Measurements from ENCODE around the gene CD82.
"Not testable (repeated sequence)": the region's sequence is repeated elsewhere in the genome, so short reads cannot be mapped to it uniquely, and the experiment has no call there.

CD82 gene

DNA sequence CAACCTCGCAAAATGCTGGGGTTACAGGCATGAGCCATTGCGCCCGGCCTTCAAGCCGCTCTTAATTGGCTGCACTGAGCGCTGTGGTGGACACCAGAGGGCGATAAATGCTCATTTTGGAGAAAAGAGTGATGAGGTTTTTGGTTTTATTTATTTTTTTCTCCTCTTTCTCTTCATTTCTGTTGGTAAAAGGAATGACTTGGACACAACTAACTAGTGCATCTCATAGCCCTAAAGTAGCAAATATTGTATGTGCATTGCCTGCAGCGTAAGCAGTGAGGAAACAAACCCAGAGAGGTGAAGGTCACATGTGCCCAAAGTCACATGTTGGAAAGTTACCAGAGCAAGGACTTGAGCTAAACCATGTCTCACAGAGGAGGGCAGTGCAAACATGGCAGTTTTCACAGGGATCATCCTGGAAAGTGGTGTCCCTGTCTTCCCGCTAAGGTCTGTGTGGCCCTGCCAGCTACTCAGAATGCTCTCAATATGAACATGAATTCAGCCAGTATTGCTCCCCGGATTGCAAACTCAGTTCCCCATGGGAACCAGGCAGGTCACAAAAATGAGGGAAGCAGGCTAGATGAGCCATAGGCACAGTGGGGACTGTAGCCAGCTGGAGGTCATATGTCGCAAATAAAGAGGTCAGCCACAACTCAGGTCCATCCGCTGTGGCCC lies 8.6 kb upstream of the CD82 start:
- TF ChIP-seq PAX5 (IDR thresholded peaks at IDR 0.05; ENCODE audit: insufficient read depth, low read length, severe bottlenecking) (no peak), POLR2AphosphoS5 (IDR thresholded peaks at IDR 0.05; ENCODE audit: low read depth, low read length) (no peak), SPI1 (IDR thresholded peaks at IDR 0.05; ENCODE audit: low read depth, low read length) (no peak), POU2F2 (IDR thresholded peaks at IDR 0.05; ENCODE audit: low read depth, low read length) (no peak), POLR2A (IDR thresholded peaks at IDR 0.05; ENCODE audit: low read depth, low read length) (no peak), TAF1 (IDR thresholded peaks at IDR 0.05; ENCODE audit: low read depth, low read length) (no peak)
- FAIRE-seq (peak; percentile 93), DNase-seq (ENCODE audit: insufficient read length, low spot score) (no peak)

- TF ChIP-seq TAF1 (IDR thresholded peaks at IDR 0.05; ENCODE audit: low read depth, low read length): no peak
- no peak for TF ChIP-seq PAX5 (IDR thresholded peaks at IDR 0.05; ENCODE audit: insufficient read depth, low read length, severe bottlenecking)
- no peak for TF ChIP-seq POLR2AphosphoS5 (IDR thresholded peaks at IDR 0.05; ENCODE audit: low read depth, low read length)
- peak; percentile 38; the same call in 1 of the 2 replicates for TF ChIP-seq SPI1 (IDR thresholded peaks at IDR 0.05; ENCODE audit: low read depth, low read length)
- TF ChIP-seq POLR2A (IDR thresholded peaks at IDR 0.05; ENCODE audit: low read depth, low read length): no peak
- TF ChIP-seq POU2F2 (IDR thresholded peaks at IDR 0.05; ENCODE audit: low read depth, low read length): no peak
- DNase-seq (ENCODE audit: insufficient read length, low spot score) (no peak), FAIRE-seq (no peak)
Observed at GRCh38 chr11:44557464-44557863, 8.0 kb upstream of the CD82 start.

DNA sequence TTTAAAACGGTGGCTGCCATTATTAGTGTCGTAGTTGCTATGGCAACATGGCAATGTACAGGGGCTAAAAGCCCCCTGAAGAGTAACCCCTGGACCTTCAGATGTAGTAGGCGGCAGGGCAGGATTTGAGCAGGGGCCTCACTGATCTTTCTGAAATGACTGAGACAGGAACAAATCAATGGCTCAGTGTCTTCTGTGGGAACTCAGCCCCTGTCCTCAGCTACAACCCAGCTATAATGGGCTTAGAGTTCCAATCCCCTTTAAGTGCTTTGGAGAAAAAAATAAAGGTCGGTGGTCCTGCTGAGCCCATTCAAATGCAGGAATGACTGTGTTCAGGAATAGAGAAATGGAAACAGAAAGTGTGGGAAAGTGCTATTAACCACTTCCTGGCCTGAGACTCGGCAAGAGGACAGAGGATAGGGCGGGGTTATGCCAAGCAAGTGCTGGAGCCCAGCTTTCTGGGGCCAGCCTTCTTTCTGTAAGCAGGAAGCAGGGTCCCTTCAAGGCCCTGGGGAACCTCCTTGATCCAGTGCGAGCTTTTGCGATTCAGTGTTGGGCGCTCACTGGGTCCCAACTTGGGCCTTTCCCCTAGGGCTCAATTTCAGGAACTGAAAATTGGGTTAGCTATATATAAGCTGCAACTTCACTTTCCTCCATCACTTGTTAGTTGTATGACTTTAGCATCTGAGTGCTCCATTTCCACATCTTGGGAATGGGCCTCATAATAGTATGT lies 6.1 kb upstream of the CD82 start:
- TF ChIP-seq SPI1 (IDR thresholded peaks at IDR 0.05; ENCODE audit: low read depth, low read length) (peak; percentile 98), PAX5 (IDR thresholded peaks at IDR 0.05; ENCODE audit: insufficient read depth, low read length, severe bottlenecking) (no peak)
- FAIRE-seq (peak; percentile 95), DNase-seq (ENCODE audit: insufficient read length, low spot score) (no peak)

GRCh38 chr11:44559940-44560300 lies 5.5 kb upstream of the CD82 start:
- FAIRE-seq: not testable (repeated sequence)

DNA sequence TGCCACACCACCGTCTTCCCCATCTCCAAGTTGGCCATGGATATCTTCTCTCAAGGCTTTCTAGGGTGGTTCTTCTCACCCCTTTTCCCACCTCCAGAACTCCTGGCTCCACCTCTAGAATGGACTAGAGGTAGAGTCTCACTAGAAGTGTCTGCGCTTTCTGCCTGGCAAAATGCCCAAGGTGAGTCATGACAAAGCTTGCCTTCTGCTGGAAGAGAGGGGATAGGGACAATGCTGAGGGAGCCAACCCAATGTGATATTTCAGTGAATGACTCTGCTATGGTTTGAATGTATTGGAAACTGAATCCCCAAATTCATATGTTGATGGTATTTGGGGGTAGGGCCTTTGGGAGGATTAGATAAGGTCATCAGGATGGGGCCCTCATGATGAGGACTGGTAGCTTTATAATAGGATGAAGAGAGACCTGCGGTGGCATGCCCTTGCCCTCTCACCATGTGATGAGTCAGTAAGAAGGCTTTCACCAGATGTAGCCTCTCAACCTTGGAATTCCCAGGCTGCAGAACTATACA lies 4.1 kb upstream of the CD82 start:
- FAIRE-seq: no peak

More at GRCh38 chr11:44559940-44560300, 5.5 kb upstream of the CD82 start:
- DNase-seq (ENCODE audit: insufficient read length, low spot score): not testable (repeated sequence)

DNA sequence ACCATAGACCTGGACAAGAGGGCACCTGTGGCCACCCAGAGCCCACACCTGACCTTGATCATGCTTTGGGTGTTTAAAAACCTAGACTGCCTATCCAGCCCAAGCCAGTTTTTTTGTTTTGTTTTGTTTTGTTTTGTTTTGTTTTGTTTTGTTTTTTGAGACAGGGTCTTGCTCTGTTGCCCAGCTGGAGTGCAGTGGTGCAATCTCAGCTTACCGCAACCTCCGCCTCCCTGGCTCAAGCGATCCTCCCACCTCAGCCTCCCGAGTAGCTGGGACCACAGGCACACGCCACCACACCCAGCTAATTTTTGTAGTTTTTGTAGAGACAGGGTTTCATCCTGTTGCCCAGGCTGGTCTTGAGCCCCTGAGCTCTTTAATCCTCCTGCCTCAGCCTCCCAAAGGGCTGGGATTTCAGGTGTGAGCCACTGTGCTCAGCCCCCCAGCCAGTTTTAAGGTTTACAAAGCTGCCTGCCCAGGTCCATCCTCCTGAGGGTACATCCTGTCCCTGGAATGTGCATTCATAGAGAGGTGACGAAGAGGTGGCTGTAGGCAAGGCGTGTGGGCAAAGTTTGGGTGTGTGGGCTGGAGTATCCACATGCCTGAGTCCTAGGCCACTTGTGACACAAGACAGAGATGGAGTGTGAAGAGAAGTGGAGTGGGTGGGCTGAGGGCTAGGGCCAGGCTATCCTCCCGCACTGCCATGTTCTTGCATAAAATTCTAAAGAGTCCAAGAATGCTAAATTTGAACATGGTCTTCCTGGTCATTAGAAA lies 3.3 kb upstream of the CD82 start:
- TF ChIP-seq POLR2A (IDR thresholded peaks at IDR 0.05; ENCODE audit: low read depth, low read length) (no peak), POLR2AphosphoS5 (IDR thresholded peaks at IDR 0.05; ENCODE audit: low read depth, low read length) (no peak), POU2F2 (IDR thresholded peaks at IDR 0.05; ENCODE audit: low read depth, low read length) (no peak), TAF1 (IDR thresholded peaks at IDR 0.05; ENCODE audit: low read depth, low read length) (no peak), SPI1 (IDR thresholded peaks at IDR 0.05; ENCODE audit: low read depth, low read length) (no peak), PAX5 (IDR thresholded peaks at IDR 0.05; ENCODE audit: insufficient read depth, low read length, severe bottlenecking) (no peak)
- no peak for DNase-seq (ENCODE audit: insufficient read length, low spot score)
- FAIRE-seq: no peak

More for the DNA sequence above, 4.1 kb upstream of the CD82 start:
- TF ChIP-seq POLR2AphosphoS5 (IDR thresholded peaks at IDR 0.05; ENCODE audit: low read depth, low read length) (no peak), PAX5 (IDR thresholded peaks at IDR 0.05; ENCODE audit: insufficient read depth, low read length, severe bottlenecking) (no peak), SPI1 (IDR thresholded peaks at IDR 0.05; ENCODE audit: low read depth, low read length) (no peak), POLR2A (IDR thresholded peaks at IDR 0.05; ENCODE audit: low read depth, low read length) (no peak), TAF1 (IDR thresholded peaks at IDR 0.05; ENCODE audit: low read depth, low read length) (no peak), POU2F2 (IDR thresholded peaks at IDR 0.05; ENCODE audit: low read depth, low read length) (no peak)
- DNase-seq (ENCODE audit: insufficient read length, low spot score): no peak

GRCh38 chr11:44562845-44563460 lies 2.5 kb upstream of the CD82 start:
- DNase-seq (ENCODE audit: insufficient read length, low spot score) (no peak), FAIRE-seq (no peak)
- TF ChIP-seq POLR2AphosphoS5 (IDR thresholded peaks at IDR 0.05; ENCODE audit: low read depth, low read length): no peak
- no peak for TF ChIP-seq PAX5 (IDR thresholded peaks at IDR 0.05; ENCODE audit: insufficient read depth, low read length, severe bottlenecking)
- TF ChIP-seq POLR2A (IDR thresholded peaks at IDR 0.05; ENCODE audit: low read depth, low read length): no peak
- TF ChIP-seq TAF1 (IDR thresholded peaks at IDR 0.05; ENCODE audit: low read depth, low read length): no peak
- no peak for TF ChIP-seq SPI1 (IDR thresholded peaks at IDR 0.05; ENCODE audit: low read depth, low read length)
- no peak for TF ChIP-seq POU2F2 (IDR thresholded peaks at IDR 0.05; ENCODE audit: low read depth, low read length)

GRCh38 chr11:44563711-44564110 lies 1.8 kb upstream of the CD82 start:
- no peak for FAIRE-seq
- TF ChIP-seq SPI1 (IDR thresholded peaks at IDR 0.05; ENCODE audit: low read depth, low read length) (no peak), POU2F2 (IDR thresholded peaks at IDR 0.05; ENCODE audit: low read depth, low read length) (no peak), PAX5 (IDR thresholded peaks at IDR 0.05; ENCODE audit: insufficient read depth, low read length, severe bottlenecking) (no peak), POLR2A (IDR thresholded peaks at IDR 0.05; ENCODE audit: low read depth, low read length) (no peak), TAF1 (IDR thresholded peaks at IDR 0.05; ENCODE audit: low read depth, low read length) (no peak), POLR2AphosphoS5 (IDR thresholded peaks at IDR 0.05; ENCODE audit: low read depth, low read length) (no peak)
- no peak for DNase-seq (ENCODE audit: insufficient read length, low spot score)

- DNase-seq (ENCODE audit: insufficient read length, low spot score): no peak
- FAIRE-seq: peak; percentile 74
- no peak for TF ChIP-seq SPI1 (IDR thresholded peaks at IDR 0.05; ENCODE audit: low read depth, low read length)
- TF ChIP-seq POLR2A (IDR thresholded peaks at IDR 0.05; ENCODE audit: low read depth, low read length): no peak
- no peak for TF ChIP-seq TAF1 (IDR thresholded peaks at IDR 0.05; ENCODE audit: low read depth, low read length)
- TF ChIP-seq POLR2AphosphoS5 (IDR thresholded peaks at IDR 0.05; ENCODE audit: low read depth, low read length): no peak
- TF ChIP-seq POU2F2 (IDR thresholded peaks at IDR 0.05; ENCODE audit: low read depth, low read length): no peak
- TF ChIP-seq PAX5 (IDR thresholded peaks at IDR 0.05; ENCODE audit: insufficient read depth, low read length, severe bottlenecking): no peak
Observed at GRCh38 chr11:44564166-44564565, 1.3 kb upstream of the CD82 start.
